Keratinocyte (primary cell): ENCODE measurements around the gene AOPEP.

ENCODE experiments used
- CTCF ChIP-seq, 3 experiments: IDR thresholded peaks in 1 of 3; conservative IDR thresholded peaks in 1 of 3; optimal IDR thresholded peaks in 1 of 3; 2 replicates in 2 of 3; 3 replicates in 1 of 3; pipeline versions ENCODE3 to v1.5.1; 2011; ENCODE audit warnings: low read length in 3 of 3, mild to moderate bottlenecking in 3 of 3, moderate library complexity in 2 of 3, control low read depth in 1 of 3, inconsistent platforms in 1 of 3; ENCODE audit not compliant: insufficient read depth in 2 of 3; ENCODE audit errors: extremely low read depth in 1 of 3
- EZH2 ChIP-seq: IDR thresholded peaks from one replicate; pipeline ENCODE4 v1.6.1; 2012; ENCODE audit warnings: inconsistent platforms, mild to moderate bottlenecking, low read length, moderate library complexity

- no peak for TF ChIP-seq EZH2
- TF ChIP-seq CTCF (optimal IDR thresholded peaks at IDR 0.05 in 1 of 3, IDR thresholded peaks at IDR 0.05 in 1 of 3, conservative IDR thresholded peaks at IDR 0.05 in 1 of 3; ENCODE audit: extremely low read depth in 1 of 3, insufficient read depth in 2 of 3, low read length in 3 of 3): no peak
These were observed 54.0 kb downstream of the AOPEP start for GRCh38 chr9:94780516-94780950.
